Gastrocnemius medialis (tissue), 4 donors: ENCODE data around the gene EIF4H. TPM values are rescaled to one million over a fixed set of nuclear protein-coding genes. Genes with fewer than 3 reads are reported as not detected.

Experiments
- ATAC-seq, 2 donors: fragments of 150-250 bp; one replicate each; pipeline ENCODE4 v1.9.1; 2016
- DNase-seq, 2 donors: peaks; one replicate each; pipeline ENCODE4 v3.0.0-alpha.2; 2019
- H3K27ac ChIP-seq, 4 donors: fragments of 200-600 bp; sonication (generic); 1 replicate in 1 of 4; 2 replicates in 3 of 4; pipeline ENCODE4 v1.5.1; 2016 to 2018; ENCODE audit warnings: mild to moderate bottlenecking in 2 of 4, moderate library complexity in 1 of 4
- H3K27me3 ChIP-seq, 3 donors: fragments of 200-600 bp; sonication (generic) in 2 of 3; 1 replicate in 1 of 3; 2 replicates in 2 of 3; pipeline versions ENCODE4 v1.5.1 to v1.6.0; 2016 to 2019; ENCODE audit warnings: mild to moderate bottlenecking in 1 of 3, moderate library complexity in 1 of 3
- H3K36me3 ChIP-seq, 2 donors: fragments of 200-600 bp; sonication (generic) in 1 of 2; one replicate each; pipeline ENCODE4 v1.5.1; 2017 to 2018
- H3K4me1 ChIP-seq, 2 donors: fragments of 200-600 bp; sonication (generic) in 1 of 2; one replicate each; pipeline ENCODE4 v1.5.1; 2016 to 2017; ENCODE audit warnings: mild to moderate bottlenecking in 2 of 2
- H3K4me3 ChIP-seq, 4 donors: fragments of 200-600 bp; sonication (generic) in 3 of 4; 1 replicate in 1 of 4; 2 replicates in 3 of 4; pipeline ENCODE4 v1.5.1; 2016 to 2019; ENCODE audit warnings: mild to moderate bottlenecking in 2 of 4
- H3K9me3 ChIP-seq, 3 donors: fragments of 200-600 bp; sonication (generic) in 2 of 3; 1 replicate in 1 of 3; 2 replicates in 2 of 3; pipeline ENCODE4 v1.5.1; 2016 to 2019
- POLR2A ChIP-seq, 2 donors: fragments of 450-650 bp; IDR thresholded peaks; one replicate each; pipeline ENCODE4 v1.6.1; 2017; ENCODE audit warnings: antibody characterized with exemption in 2 of 2, mild to moderate bottlenecking in 2 of 2, moderate library complexity in 2 of 2
- in situ Hi-C, 4 donors: fragments of 200-750 bp; cut with MboI; loops; one replicate each; pipeline versions ENCODE4 v1.15.0 to v1.8.0; 2017; ENCODE audit warnings: low sequenced_read_pairs in 4 of 4
- intact Hi-C: fragments of 100-400 bp; cut with DNase I; formaldehyde crosslinking; loops from one replicate; pipeline ENCODE4 v1.15.1; 2023; ENCODE audit warnings: low total_unique reads
- total RNA-seq, 4 donors: library from RNA; depleted of rRNA; stranded (reverse); fragments of >200 nt; gene quantifications; one replicate each; pipeline versions ENCODE4 v1.1.0 to v1.2.3, GENCODE V29; 2016
- TF ChIP-seq, protein P1 (sequence below), 5 experiments: fragments of 450-650 bp in 3 of 5; fragments of 200-600 bp in 2 of 5; sonication (generic) in 2 of 5; IDR thresholded peaks in 4 of 5; conservative IDR thresholded peaks in 1 of 5; 1 replicate in 4 of 5; 2 replicates in 1 of 5; pipeline ENCODE4 v1.5.1; 2016 to 2019; ENCODE audit warnings: antibody characterized with exemption in 5 of 5, mild to moderate bottlenecking in 3 of 5, moderate library complexity in 3 of 5

Gene EIF4H
- total RNA-seq, 4 donors from 2014 or later, result 247 to 430 (median 309) TPM

DNA sequence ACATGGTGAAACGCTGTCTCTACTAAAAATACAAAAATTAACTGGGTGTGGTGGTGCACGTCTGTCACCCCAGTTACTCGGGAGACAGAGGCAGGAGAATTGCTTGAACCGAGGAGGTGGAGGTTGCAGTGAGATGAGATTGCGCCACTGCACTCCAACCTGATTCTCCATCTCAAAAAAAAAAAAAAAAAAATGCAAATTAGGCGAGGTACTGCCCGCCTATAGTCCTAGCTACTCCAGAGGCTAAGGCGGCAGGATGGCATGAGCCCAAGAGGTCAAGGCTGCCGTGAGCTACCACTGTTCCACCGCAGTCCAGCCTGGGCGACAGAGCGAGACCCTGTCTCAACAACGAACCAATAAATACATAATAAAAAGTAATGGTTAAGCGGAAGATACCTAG lies 1.1 kb upstream of the EIF4H start:
- Histone ChIP-seq H3K36me3 (no peaks in the 10 kb centered on the region), H3K27me3 (no peaks in the 10 kb centered on the region), H3K4me3 (peak overlapping the region in 3 of 4 donors; percentile 77 to 93 (median 92)), H3K27ac (peak overlapping the region; percentile 94 to 99 (median 95)), H3K9me3 (no peaks in the 10 kb centered on the region), H3K4me1 (peaks cover 35 to 40% of the 10 kb centered on the region in 2 donors)
- no peak for DNase-seq
- TF ChIP-seq, protein P1, sequence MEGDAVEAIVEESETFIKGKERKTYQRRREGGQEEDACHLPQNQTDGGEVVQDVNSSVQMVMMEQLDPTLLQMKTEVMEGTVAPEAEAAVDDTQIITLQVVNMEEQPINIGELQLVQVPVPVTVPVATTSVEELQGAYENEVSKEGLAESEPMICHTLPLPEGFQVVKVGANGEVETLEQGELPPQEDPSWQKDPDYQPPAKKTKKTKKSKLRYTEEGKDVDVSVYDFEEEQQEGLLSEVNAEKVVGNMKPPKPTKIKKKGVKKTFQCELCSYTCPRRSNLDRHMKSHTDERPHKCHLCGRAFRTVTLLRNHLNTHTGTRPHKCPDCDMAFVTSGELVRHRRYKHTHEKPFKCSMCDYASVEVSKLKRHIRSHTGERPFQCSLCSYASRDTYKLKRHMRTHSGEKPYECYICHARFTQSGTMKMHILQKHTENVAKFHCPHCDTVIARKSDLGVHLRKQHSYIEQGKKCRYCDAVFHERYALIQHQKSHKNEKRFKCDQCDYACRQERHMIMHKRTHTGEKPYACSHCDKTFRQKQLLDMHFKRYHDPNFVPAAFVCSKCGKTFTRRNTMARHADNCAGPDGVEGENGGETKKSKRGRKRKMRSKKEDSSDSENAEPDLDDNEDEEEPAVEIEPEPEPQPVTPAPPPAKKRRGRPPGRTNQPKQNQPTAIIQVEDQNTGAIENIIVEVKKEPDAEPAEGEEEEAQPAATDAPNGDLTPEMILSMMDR (IDR thresholded peaks at IDR 0.05 in 4 of 5, conservative IDR thresholded peaks at IDR 0.05 in 1 of 5), result no peak
- no peak for TF ChIP-seq POLR2A (IDR thresholded peaks at IDR 0.05)
- in situ Hi-C loops, result loop anchor here in 1 of 4 donors (10.0 kb wide), 1 partner anchor 88 kb away; the partner anchor contains the start of gene LIMK1
- intact Hi-C loops, result loop anchor here (5.0 to 10.0 kb wide), 3 partner anchors 91 to 618 kb away; partner anchors contain the start of genes BCL7B and LIMK1
- no peak for ATAC-seq

DNA sequence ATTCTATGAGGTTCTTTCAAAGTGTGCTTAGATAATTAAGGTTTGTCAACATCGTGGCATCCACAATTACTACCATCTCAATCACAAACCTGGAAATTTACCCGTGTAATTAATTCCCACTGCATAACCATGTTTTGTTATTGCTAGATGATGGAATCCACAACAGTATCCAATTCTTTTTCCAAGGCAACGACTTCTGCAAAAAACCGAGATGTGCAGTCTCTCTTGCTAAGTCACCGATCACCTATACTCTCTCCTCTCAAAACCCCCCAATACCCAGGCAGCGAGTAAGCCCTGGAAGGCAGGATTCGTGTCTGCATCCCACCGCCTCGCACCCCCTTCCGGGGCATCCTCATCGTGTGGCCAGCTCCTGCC lies 678 bp upstream of the EIF4H start:
- peak in 1 of 2 donors; percentile 3 for ATAC-seq
- in situ Hi-C loops (loop anchor here in 1 of 4 donors (10.0 kb wide), 1 partner anchor 89 kb away; the partner anchor contains the start of gene LIMK1), intact Hi-C loops (loop anchor here (5.0 to 10.0 kb wide), 3 partner anchors 91 to 619 kb away; partner anchors contain the start of genes BCL7B and LIMK1)
- no peaks in the 10 kb centered on the region for H3K9me3 ChIP-seq
- H3K36me3 ChIP-seq, result no peaks in the 10 kb centered on the region
- no peak for DNase-seq
- TF ChIP-seq POLR2A (IDR thresholded peaks at IDR 0.05), result no peak
- TF ChIP-seq, protein P1 (IDR thresholded peaks at IDR 0.05 in 4 of 5, conservative IDR thresholded peaks at IDR 0.05 in 1 of 5), result no peak
- peak overlapping the region; percentile 61 to 93 (median 84) for H3K4me3 ChIP-seq
- peaks cover 39 to 44% of the 10 kb centered on the region in 2 donors for H3K4me1 ChIP-seq
- H3K27me3 ChIP-seq, result no peaks in the 10 kb centered on the region
- peak overlapping the region; percentile 94 to 99 (median 95) for H3K27ac ChIP-seq

DNA sequence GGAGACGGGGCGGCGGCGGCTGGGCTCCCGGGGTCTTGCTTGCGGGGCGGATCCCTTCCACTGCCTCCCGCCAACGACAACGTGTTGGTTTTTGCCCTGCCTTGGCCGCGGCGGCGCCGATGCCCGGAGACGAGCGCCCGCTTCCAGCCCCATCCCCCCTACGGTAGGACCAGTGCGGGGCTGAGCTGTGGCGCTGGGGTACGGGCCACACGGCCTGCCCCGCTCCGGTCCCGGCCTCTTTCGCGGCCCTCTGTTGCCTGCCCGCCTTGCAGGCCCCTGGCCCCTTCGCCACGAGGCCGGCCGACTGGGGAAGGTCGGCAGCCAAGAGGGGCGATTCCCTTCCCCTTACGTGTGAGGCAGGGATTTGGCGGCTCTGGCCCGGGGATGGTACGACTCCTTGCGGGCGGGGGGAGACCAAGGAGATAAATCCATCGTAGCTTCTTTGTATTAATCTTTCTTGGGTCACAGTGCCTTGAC lies 488 bp downstream of the EIF4H start:
- H3K9me3 ChIP-seq, result no peaks in the 10 kb centered on the region
- peaks cover 50 to 54% of the 10 kb centered on the region in 2 donors for H3K4me1 ChIP-seq
- in situ Hi-C loops, result loop anchor here in 2 of 4 donors (10.0 to 25.0 kb wide), 2 partner anchors 90 to 488 kb away; partner anchors contain the start of genes GTF2I (in 1 of the 2) and LIMK1 (in 1 of the 2)
- DNase-seq, result peak; percentile 48 to 65
- TF ChIP-seq POLR2A (IDR thresholded peaks at IDR 0.05), result no peak
- TF ChIP-seq, protein P1 (IDR thresholded peaks at IDR 0.05 in 4 of 5, conservative IDR thresholded peaks at IDR 0.05 in 1 of 5), result no peak
- H3K36me3 ChIP-seq, result no peaks in the 10 kb centered on the region
- ATAC-seq, result peak; percentile 38 to 42
- no peaks in the 10 kb centered on the region for H3K27me3 ChIP-seq
- peak overlapping the region; percentile 91 to 93 (median 92) for H3K4me3 ChIP-seq
- H3K27ac ChIP-seq, result peak overlapping the region; percentile 94 to 99 (median 95)
- intact Hi-C loops, result loop anchor here (5.0 to 10.0 kb wide), 4 partner anchors 92 to 620 kb away; partner anchors contain the start of genes BCL7B and LIMK1

DNA sequence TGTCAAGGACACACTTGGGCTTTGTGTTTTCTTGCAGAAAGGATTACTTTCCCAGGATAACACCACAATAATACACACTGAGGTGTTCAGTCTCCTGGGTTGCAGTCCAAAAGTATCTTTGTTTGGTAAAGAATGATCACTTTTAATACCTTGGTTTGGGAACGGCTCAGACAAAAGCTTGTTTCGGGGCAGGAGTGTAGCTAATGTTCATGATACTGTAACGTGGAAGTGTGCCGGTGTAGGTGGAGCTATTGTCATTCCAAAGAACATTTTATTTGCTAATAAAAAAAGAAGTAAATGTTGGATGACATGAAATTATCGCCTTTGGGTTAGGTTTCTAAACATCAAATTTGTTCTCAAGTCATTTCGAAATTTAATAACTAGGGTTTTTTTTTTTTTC lies 1.2 kb downstream of the EIF4H start:
- intact Hi-C loops, result loop anchor here (5.0 to 10.0 kb wide), 3 partner anchors 289 to 621 kb away; partner anchors contain the start of gene BCL7B
- in situ Hi-C loops, result loop anchor here in 2 of 4 donors (10.0 to 25.0 kb wide), 2 partner anchors 91 to 487 kb away; partner anchors contain the start of genes GTF2I (in 1 of the 2) and LIMK1 (in 1 of the 2)
- no peak for ATAC-seq

More for the DNA sequence above, 1.2 kb downstream of the EIF4H start:
- Histone ChIP-seq H3K4me3 (peak overlapping the region; percentile 91 to 93 (median 92)), H3K9me3 (no peaks in the 10 kb centered on the region), H3K27ac (peak overlapping the region; percentile 94 to 99 (median 95)), H3K27me3 (no peaks in the 10 kb centered on the region), H3K36me3 (no peaks in the 10 kb centered on the region), H3K4me1 (peaks cover 57 to 61% of the 10 kb centered on the region in 2 donors)
- TF ChIP-seq, protein P1 (IDR thresholded peaks at IDR 0.05 in 4 of 5, conservative IDR thresholded peaks at IDR 0.05 in 1 of 5), result no peak
- no peak for TF ChIP-seq POLR2A (IDR thresholded peaks at IDR 0.05)
- no peak for DNase-seq
